Measurements from ENCODE around the gene ANXA10.

DNA sequence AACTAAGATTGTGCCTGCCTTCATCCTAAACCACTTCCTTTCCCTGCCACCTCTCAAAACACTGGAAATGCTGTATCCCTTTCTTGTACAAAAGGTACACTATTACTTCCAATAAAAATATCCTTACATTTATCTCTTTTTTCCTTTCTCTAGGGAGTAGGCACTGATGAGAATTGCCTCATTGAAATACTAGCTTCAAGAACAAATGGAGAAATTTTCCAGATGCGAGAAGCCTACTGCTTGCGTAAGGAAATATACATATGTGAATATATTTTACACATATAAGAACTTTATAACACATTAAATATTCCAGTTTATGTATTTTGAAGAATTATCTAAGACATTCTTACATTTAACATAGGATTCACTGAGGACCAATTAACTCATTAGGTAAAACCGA is 71.7 kb downstream of the ANXA10 start:
- TF ChIP-seq EZH2 (IDR thresholded peaks at IDR 0.05; ENCODE audit: low read length) = no peak
- TF ChIP-seq, protein P1, sequence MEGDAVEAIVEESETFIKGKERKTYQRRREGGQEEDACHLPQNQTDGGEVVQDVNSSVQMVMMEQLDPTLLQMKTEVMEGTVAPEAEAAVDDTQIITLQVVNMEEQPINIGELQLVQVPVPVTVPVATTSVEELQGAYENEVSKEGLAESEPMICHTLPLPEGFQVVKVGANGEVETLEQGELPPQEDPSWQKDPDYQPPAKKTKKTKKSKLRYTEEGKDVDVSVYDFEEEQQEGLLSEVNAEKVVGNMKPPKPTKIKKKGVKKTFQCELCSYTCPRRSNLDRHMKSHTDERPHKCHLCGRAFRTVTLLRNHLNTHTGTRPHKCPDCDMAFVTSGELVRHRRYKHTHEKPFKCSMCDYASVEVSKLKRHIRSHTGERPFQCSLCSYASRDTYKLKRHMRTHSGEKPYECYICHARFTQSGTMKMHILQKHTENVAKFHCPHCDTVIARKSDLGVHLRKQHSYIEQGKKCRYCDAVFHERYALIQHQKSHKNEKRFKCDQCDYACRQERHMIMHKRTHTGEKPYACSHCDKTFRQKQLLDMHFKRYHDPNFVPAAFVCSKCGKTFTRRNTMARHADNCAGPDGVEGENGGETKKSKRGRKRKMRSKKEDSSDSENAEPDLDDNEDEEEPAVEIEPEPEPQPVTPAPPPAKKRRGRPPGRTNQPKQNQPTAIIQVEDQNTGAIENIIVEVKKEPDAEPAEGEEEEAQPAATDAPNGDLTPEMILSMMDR (optimal IDR thresholded peaks at IDR 0.05 in 1 of 3, IDR thresholded peaks at IDR 0.05 in 1 of 3, conservative IDR thresholded peaks at IDR 0.05 in 1 of 3; ENCODE audit: extremely low read depth in 1 of 3, insufficient read depth in 2 of 3, low read length in 3 of 3) = no peak
